ENCODE data around the gene NDUFB10.

The NDUFB10 gene

DNA sequence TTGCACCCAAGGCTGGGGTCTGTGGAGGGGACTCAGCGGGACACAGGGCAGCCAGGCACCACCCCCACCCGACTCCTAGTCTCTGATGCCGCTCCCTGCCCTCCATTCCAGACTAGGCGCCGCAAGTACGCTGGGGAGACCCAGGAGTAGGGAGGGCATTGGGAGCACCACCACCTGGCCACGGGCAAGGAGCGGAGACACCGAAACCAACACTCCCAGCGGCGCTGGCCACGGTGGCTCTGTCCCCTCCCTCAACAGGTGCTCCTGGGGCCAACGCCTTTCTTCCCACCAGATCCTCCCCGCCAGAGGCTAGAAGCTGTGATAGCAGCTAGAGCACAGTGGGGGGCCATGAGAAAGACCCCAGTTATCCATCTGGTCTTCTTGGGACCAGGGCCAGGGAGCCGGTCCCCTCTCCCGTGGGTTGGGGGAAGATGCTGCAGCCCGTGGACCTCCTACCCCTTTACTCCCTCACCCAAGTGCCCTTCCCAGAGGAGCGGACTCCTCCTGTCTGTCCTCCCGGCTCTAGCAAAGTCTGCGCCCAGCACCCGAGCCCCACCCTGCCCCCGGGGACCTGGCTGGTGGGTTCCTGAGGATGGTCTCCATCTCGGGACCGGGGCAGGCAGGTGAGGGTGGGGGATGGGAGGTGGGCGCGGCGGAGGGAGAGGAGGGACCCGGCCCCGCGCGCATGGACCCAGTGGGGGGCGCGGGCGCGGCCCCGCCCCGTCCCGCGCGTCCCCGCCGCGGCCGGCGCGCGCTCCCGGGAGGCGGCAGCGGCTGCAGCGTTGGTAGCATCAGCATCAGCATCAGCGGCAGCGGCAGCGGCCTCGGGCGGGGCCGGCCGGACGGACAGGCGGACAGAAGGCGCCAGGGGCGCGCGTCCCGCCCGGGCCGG, 30.1 kb downstream of the NDUFB10 start, which contains the start of gene SYNGR3:
Gene SYNGR3, plus strand, starts transcription at position 762 of the 892 bp plus-strand sequence. CDS start 133 bp downstream, outside the sequence.
- DNase-seq: no peak

DNA sequence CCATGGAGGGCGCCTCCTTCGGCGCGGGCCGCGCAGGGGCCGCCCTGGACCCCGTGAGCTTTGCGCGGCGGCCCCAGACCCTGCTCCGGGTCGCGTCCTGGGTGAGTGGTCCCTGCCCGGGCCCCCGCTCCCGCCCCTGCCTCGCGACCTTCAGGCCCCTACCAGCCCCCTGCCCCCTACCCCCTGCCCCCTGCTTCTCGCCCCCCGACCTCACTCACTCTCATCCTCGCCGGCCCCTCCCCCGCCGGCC, 30.7 kb downstream of the NDUFB10 start:
- DNase-seq: no peak

DNA sequence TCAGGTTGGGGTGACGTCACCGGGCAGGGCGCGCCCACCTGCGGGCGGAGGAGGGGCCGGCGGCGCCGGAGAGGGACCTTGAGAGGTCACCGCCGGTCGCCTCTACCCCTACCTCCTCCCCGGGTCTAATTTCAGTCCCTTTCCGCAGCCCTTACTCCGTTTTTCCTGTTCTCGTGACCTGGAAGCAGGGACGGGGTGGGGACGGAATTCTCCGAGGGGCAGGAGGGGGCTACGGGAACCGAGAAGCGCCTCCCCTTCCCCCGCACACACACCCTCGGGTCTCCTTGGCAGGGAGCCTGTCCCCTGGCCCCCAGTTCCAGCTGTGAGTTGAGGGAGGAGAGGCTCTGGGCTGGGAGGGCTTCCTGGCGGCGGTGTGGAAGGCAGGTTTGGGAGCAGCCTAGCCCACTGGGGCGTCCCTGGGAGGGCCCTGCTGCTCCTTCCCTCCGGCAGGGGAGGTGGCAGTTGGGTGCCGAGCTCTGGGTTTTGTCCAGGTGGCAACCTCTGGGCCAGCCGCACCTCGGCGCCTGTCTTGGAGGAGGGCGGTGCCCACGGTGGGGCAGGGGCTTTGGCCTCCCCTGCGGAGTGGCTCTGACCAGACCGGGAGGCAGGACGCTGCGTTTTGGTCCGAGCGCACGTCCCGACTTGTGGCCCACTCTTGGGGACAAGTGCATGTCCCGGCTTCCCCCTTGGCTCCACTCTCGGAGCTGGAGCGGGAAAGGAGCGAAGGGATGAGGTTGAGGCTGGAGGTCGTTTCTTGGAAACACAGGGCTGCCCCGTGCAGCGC, 31.2 kb downstream of the NDUFB10 start:
- peak; percentile 24 for DNase-seq

DNA sequence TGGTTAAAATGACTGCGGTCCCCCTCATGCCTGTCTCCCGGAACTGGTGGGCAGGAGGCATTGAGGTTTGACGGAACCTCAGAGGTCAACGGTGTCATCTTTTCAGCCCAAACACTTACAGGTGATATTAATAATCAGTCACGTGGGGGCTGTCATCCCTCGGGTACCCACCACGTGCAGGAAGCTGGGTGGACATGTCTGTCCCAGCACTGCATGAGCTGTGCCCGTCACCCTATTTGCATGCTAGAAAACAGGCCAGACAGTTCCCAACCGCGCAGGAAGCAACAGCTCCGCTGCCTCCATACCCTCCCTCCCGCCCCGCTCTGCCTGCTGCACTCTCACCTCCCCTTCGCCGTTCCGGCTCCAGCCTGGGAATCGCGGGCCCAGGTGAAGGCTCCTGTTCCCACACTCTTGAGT, 31.8 kb downstream of the NDUFB10 start:
- peak; percentile 33 for DNase-seq

DNA sequence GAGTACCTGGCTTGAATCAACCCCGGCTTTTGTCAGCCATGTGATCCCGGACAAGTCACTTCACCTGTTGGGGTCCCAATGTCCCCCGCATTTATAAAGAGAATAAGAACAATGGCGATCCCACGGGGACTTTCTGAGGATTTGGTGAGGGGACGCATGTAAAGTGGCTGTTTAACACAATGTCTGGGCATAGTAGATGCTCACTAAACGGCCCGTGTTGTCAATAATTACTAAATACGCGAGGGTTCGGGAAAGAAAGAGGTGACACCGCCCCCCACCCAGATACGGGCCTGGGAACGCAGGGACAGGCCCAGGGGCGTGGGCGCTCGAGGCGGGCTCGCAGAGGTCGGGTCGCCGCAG, 32.2 kb downstream of the NDUFB10 start:
- no peak for DNase-seq

DNA sequence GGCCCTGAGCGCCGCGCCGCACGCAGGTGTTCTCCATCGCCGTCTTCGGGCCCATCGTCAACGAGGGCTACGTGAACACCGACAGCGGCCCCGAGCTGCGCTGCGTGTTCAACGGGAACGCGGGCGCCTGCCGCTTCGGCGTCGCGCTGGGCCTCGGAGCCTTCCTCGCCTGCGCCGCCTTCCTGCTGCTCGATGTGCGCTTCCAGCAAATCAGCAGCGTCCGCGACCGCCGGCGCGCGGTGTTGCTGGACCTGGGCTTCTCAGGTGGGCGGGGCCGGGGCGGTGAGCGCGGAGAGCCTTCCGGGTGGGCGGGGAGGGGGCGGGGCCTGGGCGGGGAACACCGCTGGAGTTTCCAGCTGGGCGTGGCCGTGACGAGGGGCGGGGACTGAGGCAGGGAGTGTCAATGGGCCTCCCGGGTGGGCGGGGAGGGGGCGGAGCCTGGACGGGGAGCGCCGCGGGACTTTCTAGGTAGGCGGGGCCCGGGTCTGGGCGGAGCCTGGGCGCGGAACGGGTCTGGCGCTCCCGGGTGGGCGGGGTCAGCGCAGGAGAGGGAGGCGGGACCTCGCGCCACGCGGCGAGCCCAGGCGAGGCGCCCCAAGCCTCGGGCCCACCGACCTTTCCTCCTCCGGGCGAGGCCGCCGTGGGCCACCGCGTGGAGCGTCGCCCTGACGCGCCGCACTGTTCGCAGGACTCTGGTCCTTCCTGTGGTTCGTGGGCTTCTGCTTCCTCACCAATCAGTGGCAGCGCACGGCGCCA, 32.8 kb downstream of the NDUFB10 start:
- peak; percentile 97 for DNase-seq

DNA sequence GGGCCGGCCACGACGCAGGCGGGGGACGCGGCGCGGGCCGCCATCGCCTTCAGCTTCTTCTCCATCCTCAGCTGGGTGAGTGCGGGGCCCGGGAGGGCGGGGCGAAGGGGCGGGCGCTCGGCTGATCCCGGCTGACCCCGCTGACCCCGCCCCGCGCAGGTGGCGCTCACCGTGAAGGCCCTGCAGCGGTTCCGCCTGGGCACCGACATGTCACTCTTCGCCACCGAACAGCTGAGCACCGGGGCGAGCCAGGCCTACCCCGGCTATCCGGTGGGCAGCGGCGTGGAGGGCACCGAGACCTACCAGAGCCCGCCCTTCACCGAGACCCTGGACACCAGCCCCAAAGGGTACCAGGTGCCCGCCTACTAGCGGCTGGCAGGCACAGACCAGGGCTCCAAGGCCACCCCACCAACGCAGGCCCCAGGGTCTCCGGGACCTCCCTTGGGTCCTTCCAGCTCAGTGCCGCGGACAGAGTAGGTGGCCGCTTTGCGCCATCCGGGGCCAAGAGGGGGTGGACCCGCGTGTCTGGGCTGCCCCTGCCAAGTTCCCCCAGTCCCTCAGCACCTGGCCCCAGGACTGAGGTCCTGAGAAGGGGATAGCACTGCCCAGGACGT, 33.5 kb downstream of the NDUFB10 start:
- DNase-seq: no peak

DNA sequence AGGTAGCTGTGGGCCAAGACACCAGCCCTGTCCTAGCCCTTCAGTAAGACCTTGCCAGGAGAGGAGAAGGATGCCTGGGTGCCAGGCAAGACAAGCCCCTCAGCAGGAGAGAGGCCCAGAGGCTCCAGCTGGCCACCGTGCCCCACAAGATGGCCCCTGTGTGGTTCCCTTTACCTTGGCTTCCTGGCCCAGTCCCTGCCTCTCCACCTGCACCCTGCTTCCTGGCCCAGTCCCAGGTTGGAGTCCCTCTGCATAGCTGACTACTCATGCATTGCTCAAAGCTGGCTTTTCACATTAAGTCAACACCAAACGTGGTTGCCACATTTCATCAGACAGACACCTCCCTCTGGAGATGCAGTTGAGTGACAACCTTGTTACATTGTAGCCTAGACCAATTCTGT, 34.4 kb downstream of the NDUFB10 start:
- no peak for DNase-seq

DNA sequence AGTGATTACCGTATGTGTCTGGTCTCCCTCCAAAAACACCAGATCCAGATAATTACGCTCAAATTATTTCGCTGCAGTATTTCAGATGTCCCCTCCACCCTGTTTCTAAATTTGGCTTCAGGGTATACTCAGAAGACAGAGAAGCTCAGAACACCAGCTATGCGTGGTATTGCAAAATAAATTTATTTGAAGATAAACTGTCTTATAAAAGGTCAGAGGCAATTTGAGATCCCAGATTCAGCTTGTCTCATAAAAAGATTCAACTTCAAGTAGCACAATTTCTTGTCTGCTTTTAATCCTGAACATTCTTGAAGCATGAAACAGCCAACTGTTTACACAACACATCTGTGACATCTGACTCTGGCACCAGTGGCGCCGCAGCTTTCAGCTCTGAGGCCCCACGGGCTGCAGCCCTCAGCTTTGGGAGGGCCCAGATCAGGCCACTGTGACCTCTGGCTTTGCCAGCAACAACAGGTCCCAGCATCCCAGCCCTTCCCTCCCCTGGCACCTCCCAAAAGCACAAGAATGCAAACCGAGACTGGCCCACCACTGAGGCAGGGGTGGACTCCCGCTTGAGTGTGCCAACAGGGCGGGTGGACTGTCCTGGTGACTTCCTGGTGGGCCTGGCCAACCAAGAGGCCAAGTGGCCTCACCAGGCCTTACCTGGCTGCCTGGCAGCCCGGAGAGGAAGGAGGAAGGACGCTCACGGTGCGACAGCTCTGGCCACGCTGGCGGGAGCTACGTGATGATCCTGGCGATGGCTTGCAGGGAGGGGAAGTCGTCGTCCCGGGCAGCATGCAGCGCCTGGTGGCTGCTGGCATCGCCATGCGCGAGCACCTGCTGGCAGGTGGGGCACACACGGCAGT, 38.4 kb downstream of the NDUFB10 start:
- no peak for DNase-seq

DNA sequence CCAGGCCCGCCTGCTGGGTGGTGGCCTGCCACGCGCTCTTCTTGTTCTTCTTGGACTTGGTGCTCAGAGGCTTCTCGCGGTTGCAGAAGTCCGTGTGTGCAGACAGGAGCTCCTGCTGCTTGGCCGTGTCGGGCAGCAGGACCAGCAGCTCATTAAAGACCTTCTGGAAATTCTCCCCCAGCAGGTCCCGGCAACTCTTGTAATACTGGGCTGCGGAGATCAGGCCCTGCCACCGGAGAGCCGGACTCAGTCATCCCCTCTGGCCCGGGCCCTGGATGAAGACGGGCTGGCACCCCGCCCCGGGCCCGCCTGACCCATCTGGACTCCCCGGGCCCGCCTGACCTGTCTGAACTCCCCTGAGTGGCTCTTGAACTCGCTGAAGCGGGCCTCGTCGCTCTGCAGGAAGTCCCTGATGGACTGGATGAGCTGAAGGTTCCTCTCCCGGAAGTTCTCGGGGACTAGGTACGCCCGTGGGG, 39.1 kb downstream of the NDUFB10 start:
- DNase-seq: no peak

DNA sequence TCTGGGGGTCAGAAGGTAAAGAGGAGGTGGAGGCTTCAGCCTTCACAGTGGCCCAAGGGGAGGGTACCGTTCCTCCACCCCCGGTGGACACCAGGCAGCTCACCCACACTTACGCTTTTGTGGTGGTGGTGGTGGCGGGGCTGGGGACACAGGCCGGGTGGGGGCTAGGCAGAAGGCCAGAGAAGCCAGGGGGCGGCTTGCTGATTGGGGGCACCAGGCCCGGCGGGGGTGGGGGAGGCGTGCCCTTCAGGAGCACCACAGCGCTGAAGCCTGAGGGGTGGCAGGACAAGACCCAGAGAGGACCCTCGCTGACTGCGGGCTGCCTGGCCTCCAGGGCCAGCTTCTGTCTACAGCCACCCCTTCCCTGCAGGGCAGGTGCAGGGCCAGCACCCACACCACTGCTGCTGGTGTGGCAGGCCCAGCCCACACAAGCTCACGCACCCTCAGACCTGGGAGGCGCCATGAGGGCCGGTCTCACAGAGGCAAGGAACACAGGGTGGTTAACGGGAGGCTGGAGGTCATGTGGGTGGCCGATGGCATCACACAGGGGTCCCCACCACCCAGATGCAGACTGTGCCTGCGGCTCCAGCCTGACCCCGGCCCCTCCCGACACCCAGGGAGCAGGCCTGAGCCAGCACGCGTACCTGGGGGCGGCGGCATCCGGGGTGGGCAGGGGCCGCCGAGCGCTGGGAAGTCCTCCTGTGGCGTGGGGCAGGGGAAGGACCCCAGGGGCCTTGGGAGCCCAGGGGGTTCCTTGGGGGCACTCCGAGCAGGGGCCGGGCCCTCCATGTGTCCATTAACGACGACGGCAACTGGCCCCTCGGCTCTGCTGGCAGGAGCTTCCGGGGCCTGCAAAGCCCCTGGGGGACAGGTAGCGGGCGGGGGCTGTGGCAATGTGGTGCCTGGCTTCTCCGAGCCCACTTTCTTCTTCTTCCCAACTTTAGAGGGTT, 39.8 kb downstream of the NDUFB10 start:
- DNase-seq: no peak

DNA sequence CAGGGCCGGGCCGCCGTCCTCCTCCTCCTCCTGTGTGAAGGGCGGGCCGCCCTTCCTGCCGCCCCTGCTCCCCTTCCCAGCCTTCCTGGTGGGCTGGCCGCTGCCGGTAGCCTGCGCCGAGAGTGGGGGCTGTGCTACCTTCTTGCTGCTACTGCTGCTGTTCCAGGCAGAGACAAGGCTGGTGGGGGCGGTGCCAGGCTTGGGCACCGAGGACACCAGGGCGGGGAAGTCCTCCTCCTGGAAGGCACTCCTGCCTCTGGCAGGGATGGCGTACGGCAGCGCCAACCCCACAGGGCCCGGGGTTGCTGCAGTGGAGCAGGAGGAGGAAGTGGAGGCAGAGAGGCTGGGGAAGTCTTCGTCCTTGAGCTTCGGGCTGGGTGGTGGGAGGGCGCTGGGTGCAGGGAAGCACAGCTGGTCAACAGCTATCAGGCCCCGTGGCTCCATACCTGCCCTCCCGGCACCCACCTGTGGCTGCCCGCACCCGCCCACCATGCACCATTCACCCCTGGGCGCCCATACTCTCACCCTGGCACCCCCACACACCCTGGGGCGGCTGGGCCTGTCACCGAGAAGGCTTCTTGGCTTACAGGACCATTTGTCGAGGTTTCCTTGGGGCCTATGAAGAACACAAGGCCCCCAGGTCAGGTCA, 40.7 kb downstream of the NDUFB10 start:
- no peak for DNase-seq

DNA sequence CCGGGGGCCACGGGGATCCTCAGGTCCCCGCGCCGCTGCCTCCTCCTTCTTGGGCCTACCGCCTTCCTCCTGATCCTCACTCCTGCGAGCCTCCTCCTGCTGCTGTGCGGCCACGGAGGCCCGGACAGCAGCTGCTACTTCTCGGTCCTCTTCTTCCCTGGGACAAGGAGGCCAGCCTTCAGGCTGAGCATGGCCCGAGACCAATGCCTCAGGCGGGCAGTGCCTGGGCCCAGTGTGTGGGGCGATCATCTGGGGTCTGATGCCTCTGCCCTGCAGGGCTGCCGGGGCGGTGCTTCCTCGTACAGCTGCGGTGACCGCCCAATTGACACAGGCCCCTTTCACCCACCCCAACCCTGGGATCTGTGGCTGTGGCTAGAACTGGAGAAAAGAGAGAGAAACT, 41.7 kb downstream of the NDUFB10 start:
- no peak for DNase-seq

DNA sequence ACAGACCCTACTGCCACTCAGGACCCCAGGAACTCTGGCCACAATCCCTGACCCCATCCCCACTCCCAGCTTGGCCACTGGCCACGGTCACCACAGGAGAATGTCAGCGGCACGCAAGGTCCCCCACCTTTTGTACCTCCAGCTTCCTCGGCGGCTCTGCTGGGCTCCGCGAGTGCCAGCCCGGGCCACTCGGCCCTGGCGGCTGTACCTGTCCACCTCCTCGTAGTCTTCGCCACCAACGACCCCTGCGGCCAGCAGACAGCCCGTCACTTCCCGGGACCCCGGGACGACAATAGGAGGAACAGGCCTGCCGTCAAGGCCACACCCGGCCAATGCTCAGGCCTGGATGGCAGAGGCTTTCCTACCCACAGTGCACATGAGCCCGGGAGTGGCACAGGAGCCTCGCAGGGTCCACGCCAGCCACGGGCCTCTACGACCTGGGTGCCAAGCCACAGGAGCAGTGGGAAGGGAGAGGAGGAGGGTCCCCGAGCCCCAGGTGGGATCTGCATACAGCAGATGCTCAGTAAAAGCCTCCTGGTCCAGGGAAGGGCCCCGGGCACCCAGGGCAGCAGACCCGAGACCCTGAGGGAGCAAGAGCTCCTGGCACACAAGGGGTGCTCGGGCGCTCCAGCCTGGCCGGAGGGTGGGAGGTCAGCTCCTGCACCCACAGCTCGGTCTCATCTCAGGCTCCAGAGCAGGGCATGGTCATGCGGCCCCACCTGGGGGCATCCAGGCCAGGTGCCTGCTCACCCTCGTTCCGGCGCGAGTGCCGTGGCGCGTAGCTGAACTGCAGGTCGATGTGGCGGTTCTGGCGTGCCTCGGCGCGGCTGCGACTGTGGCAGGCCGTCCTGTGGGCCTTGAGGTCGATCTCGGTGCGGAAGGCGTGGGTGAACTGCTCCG, 42.4 kb downstream of the NDUFB10 start:
- no peak for DNase-seq

DNA sequence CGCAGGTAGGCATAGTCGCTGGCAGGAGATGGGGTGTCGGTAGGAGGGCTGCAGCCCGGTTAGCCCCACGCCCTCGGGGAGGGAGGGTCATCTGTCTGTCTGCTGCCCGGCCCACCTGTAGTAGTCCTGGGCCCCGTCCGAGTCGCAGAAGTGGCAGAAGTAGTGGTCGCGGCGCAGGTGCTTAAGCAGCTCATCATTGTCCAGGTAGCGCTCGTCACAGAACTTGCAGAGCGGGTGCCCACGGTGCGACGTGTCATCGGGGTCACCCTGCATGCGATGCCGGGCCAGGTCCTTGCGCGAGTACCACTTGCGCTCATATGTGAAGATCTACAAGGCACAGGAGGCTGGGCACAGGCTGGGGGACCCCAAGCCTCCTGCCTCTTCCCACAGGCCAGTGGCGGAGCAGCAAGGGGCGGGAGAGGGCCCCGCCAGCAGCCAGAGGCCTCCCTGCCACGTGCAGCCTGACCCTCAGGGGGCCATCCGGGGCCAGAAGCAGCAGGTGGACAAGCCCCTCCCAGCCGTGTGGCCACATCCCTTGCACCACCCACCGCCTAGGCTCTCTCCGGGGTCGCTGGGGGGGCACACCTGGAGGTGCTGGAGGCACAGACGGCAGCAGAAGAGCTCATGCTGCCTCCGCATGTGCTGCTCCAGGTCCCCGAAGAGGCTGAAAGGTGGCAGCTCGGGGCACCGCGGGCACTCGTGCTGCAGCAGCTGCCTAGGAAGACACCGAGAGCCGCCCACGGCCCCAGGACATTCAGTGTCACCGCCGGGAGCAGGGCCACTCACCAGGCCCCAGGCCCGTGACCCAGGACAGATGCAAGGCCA, 43.3 kb downstream of the NDUFB10 start:
- no peak for DNase-seq

DNA sequence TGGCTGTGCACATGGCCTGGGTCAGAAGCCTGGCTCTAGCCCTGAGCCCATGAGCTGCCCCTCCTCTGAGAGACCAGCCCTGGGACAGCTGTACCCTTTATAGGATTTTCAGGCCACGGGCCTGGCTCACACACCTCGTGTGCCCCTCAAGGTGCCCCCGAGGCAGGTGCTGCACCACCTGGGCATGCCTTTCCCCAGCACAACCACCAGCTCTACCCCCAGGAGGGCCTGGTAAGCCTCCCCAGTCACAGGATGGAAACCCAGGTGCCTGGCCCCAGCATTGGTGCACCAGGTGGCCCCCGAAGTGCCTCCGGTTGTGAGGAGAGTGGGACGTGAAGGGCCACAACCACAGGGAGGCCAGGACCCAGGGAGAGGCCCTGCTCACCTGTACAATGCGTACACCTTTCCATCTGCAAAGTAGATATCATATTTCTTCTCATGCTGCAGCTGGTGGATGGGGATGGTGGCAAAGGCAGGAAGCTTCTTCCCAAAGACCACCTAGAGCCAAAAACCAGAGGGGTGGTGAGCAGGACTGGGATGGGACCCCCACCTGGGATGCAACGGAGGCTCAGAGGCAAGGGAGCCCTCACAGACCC, 44.0 kb downstream of the NDUFB10 start:
- DNase-seq: no peak

DNA sequence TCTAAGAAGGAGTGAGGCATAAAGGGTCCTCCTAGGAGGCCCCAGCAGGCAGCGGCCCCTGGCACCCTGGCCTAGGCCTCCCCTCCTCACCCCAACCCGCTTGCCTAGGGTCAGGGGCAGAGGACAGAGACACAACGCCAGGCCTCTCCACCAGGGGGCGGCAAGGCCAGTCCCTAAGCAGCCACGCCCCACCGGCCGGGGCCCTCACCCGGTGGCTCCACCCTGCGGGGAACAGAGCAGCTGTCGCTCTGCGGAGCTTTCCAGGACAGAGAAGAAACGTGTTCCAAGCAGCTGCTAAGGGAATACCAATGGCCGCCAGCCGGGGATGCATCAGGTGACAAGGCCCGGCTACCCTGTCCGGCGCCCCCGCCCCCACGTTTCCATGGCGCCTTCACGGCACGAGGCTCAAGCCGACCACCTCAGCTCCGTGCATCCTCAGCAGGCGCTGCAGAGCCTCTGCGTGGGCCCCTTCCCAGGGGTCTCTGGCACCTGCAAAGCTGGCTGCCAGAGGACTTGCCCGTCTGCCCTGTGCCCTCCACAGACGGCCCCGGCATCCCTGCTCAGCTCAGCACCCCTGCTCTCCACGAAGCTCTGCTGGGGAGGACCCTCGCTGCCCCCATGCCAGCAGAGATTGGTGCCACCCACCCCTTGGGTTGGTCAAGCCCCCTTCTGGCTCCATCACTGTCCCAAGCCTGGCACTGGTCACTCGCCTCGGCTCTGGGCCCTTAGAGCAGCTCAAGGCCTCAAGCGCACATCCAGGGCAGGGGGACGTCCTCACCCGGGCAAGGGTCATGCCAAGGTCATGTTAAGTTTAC, 44.7 kb downstream of the NDUFB10 start:
- peak; percentile 82 for DNase-seq
